IMR-90 (cell line): ENCODE data around the gene EFNA5.

Experiments used
- BHLHE40 ChIP-seq: fragments of 150-350 bp; IDR thresholded peaks from 2 replicates; pipeline ENCODE4 v1.6.1; 2016; ENCODE audit warnings: mild to moderate bottlenecking, low read depth, low read length
- CEBPB ChIP-seq: IDR thresholded peaks from 2 replicates; pipeline ENCODE4 v1.6.1; 2012; ENCODE audit warnings: low read depth, low read length, improper control_type of control experiment
- CTCF ChIP-seq: conservative IDR thresholded peaks from 2 replicates; pipeline ENCODE4 v1.5.1; 2012; ENCODE audit warnings: mild to moderate bottlenecking, low read depth, low read length, improper control_type of control experiment
- ELK1 ChIP-seq: fragments of 150-350 bp; IDR thresholded peaks from 2 replicates; pipeline ENCODE4 v1.6.1; 2016; ENCODE audit warnings: low read depth, mild to moderate bottlenecking, low read length, moderate library complexity, borderline replicate concordance
- MAFK ChIP-seq: IDR thresholded peaks from 2 replicates; pipeline ENCODE4 v1.6.1; 2012; ENCODE audit warnings: low read depth, low read length, improper control_type of control experiment
- MAZ ChIP-seq: IDR thresholded peaks from 2 replicates; pipeline ENCODE4 v1.6.1; 2012; ENCODE audit warnings: low read depth, mild to moderate bottlenecking, low read length, improper control_type of control experiment, moderate library complexity, borderline replicate concordance
- MXI1 ChIP-seq: IDR thresholded peaks from 2 replicates; pipeline ENCODE4 v1.6.1; 2012; ENCODE audit warnings: low read depth, mild to moderate bottlenecking, low read length, moderate library complexity, borderline replicate concordance
- POLR2A ChIP-seq: IDR thresholded peaks from 2 replicates; pipeline ENCODE4 v1.6.1; 2012; ENCODE audit warnings: mild to moderate bottlenecking, low read depth, low read length
- RAD21 ChIP-seq: IDR thresholded peaks from 2 replicates; pipeline ENCODE4 v1.6.1; 2012; ENCODE audit warnings: low read length, improper control_type of control experiment
- RCOR1 ChIP-seq: IDR thresholded peaks from 2 replicates; pipeline ENCODE4 v1.6.1; 2012; ENCODE audit warnings: mild to moderate bottlenecking, low read length, improper control_type of control experiment; ENCODE audit not compliant: insufficient replicate concordance
- RFX5 ChIP-seq: IDR thresholded peaks from 2 replicates; pipeline ENCODE4 v1.8.0; 2012; ENCODE audit warnings: low read depth, mild to moderate bottlenecking, low read length, moderate library complexity
- SMC3 ChIP-seq: fragments of 150-350 bp; IDR thresholded peaks from 2 replicates; pipeline ENCODE4 v1.6.1; 2016; ENCODE audit warnings: low read depth, mild to moderate bottlenecking, antibody characterized with exemption, low read length, moderate library complexity
- USF2 ChIP-seq: fragments of 150-350 bp; IDR thresholded peaks from 2 replicates; pipeline ENCODE4 v1.6.1; 2017; ENCODE audit warnings: mild to moderate bottlenecking, antibody characterized with exemption, low read length, low read depth

- TF ChIP-seq CTCF, result no peak
- TF ChIP-seq BHLHE40, result no peak
- TF ChIP-seq MAZ, result no peak
- TF ChIP-seq POLR2A, result no peak
- TF ChIP-seq USF2, result no peak
- TF ChIP-seq CEBPB, result no peak
- TF ChIP-seq MAFK, result no peak
- no peak for TF ChIP-seq SMC3
- no peak for TF ChIP-seq RFX5
- TF ChIP-seq RCOR1, result no peak
- TF ChIP-seq ELK1, result no peak
- TF ChIP-seq RAD21, result no peak
- TF ChIP-seq MXI1, result no peak
Observed at GRCh38 chr5:107544967-107545366, 125.8 kb downstream of the EFNA5 start.
